Mesothelial cell of epicardium (in vitro differentiated cells): ENCODE measurements around the gene PDLIM4. TPM values are rescaled to one million over a fixed set of nuclear protein-coding genes. Genes with fewer than 3 reads are reported as not detected.

Experiments
- DNase-seq, 2 experiments: peaks; one replicate each; pipeline ENCODE4 v3.0.0; 2021; ENCODE audit warnings: low spot score in 2 of 2; ENCODE audit not compliant: unreplicated experiment in 2 of 2
- H3K27ac Mint-ChIP-seq: 2 replicates; pipeline ENCODE4 v1.8.0; 2021; ENCODE audit warnings: mixed read lengths
- H3K27me3 Mint-ChIP-seq: 2 replicates; pipeline ENCODE4 v1.8.0; 2021; ENCODE audit warnings: low read depth, mixed read lengths
- H3K36me3 Mint-ChIP-seq: 2 replicates; pipeline ENCODE4 v1.8.0; 2021; ENCODE audit warnings: mixed read lengths
- H3K4me1 Mint-ChIP-seq: 2 replicates; pipeline ENCODE4 v1.8.0; 2021; ENCODE audit warnings: mixed read lengths
- H3K4me3 Mint-ChIP-seq: 2 replicates; pipeline ENCODE4 v1.8.0; 2021; ENCODE audit warnings: mild to moderate bottlenecking, moderate library complexity, mixed read lengths
- H3K9me3 Mint-ChIP-seq: 2 replicates; pipeline ENCODE4 v1.8.0; 2021; ENCODE audit warnings: mixed read lengths
- CTCF ChIP-seq: fragments of 200-600 bp; sonication (generic); IDR thresholded peaks from one replicate; pipeline ENCODE4 v1.5.0; 2021; ENCODE audit warnings: antibody characterized with exemption; ENCODE audit not compliant: unreplicated experiment
- total RNA-seq: library from RNA; stranded (reverse); gene quantifications from 3 replicates; pipeline ENCODE4 v1.2.1, GENCODE V29; 2021

The PDLIM4 gene
- total RNA-seq, 1 donor from 2014 or later = 50.7 TPM

DNA sequence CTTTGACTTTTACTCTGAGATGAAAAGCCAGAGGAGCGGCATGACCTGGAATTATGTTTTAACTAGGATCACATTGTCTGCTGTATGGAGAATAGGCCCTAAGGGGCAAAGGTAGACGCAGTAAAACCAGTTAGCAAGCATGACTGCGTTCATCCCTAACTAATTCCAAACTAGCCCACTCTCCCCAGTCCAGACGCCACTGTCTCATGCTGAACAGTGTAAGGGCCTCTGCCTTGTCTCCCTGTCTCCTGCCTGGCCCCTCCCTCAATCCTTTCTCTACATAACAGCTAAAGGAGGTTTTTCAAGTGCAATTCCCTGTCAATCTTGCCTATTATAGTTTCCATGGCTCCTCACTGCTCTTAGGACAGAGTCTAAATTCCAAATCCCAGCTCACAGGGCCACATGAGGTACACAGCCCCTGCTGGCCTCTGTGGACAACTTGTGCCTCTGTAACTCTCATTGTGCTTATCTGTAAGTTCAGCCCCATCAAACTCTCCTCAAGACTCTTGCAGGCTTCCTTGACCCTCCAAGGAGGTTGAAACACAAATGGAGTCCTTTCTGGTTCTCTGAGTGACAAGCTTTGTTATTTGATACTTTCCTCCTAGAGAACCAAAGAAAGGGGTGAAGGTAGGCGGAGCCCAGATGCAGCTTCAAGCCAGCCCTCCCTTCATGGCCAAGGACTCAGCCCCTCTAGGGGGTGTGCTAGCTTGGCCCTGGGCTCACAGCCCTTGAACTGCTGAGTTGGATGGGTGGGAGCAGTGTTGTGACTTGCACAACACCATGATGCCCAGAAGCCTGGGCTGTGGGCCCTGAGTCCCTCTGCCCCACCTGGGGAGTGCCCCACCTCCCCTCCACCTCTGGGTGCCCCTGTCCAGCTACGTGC lies 20.7 kb downstream of the PDLIM4 start:
- Mint-ChIP-seq H3K4me3 (no peak overlapping the region), H3K27ac (peak overlapping the region; percentile 48), H3K27me3 (no peaks in the 10 kb centered on the region), H3K36me3 (peaks cover 5% of the 10 kb centered on the region), H3K9me3 (no peaks in the 10 kb centered on the region), H3K4me1 (peaks cover 20% of the 10 kb centered on the region)
- no peak for TF ChIP-seq CTCF
- no peak for DNase-seq

- Mint-ChIP-seq H3K27me3 (no peaks in the 10 kb centered on the region), H3K36me3 (peaks cover 5% of the 10 kb centered on the region), H3K27ac (no peak overlapping the region), H3K4me3 (no peak overlapping the region), H3K4me1 (peaks cover 14% of the 10 kb centered on the region), H3K9me3 (no peaks in the 10 kb centered on the region)
- DNase-seq = no peak
- TF ChIP-seq CTCF = no peak
These were observed 22.3 kb downstream of the PDLIM4 start for GRCh38 chr5:132279801-132280200.

- H3K36me3 Mint-ChIP-seq = no peaks in the 10 kb centered on the region
- H3K9me3 Mint-ChIP-seq = no peaks in the 10 kb centered on the region
- H3K27me3 Mint-ChIP-seq = no peaks in the 10 kb centered on the region
- no peak overlapping the region for H3K4me3 Mint-ChIP-seq
- no peak for TF ChIP-seq CTCF
- DNase-seq = no peak
- H3K27ac Mint-ChIP-seq = no peak overlapping the region
- peaks cover 14% of the 10 kb centered on the region for H3K4me1 Mint-ChIP-seq
These were observed 23.1 kb downstream of the PDLIM4 start for GRCh38 chr5:132280371-132281240.

GRCh38 chr5:132281856-132282614 lies 24.5 kb downstream of the PDLIM4 start:
- no peak for TF ChIP-seq CTCF
- H3K27ac Mint-ChIP-seq = no peak overlapping the region
- DNase-seq = peak in 1 of 2 experiments; percentile 11

DNA sequence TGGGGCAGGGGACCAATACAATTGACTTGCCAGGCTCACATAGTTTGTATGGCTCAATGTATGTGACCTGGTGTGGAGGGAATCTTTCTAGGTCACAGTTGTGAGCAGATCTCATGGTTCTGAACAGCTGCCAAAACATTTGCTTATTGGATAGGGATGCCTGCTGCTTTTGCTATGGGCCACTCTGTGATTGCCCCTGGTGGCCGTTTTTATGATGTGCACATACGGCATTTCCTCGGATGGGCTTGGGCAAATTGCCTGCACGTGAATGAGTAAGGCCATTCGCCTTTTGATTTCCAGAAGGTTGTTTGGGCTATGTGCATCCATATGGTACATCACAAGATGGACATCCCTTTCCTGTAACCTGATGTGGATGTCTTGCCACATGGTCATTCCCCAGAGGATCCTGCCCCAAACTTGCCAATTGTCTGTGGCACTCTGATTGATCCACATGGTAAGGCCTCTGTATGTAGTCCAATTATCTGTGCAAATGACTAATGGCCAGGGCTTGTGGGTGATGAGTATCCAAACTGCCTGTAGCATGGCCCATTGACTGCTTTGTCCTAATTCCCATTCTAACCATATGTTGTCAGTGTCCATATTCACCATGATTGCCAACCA lies 26.0 kb downstream of the PDLIM4 start:
- Mint-ChIP-seq H3K36me3 (no peaks in the 10 kb centered on the region), H3K27ac (no peak overlapping the region), H3K27me3 (no peaks in the 10 kb centered on the region), H3K9me3 (no peaks in the 10 kb centered on the region), H3K4me1 (peaks cover 5% of the 10 kb centered on the region), H3K4me3 (no peak overlapping the region)
- TF ChIP-seq CTCF = peak; percentile 71
- DNase-seq = no peak

More at GRCh38 chr5:132281856-132282614, 24.5 kb downstream of the PDLIM4 start:
- H3K27me3 Mint-ChIP-seq = no peaks in the 10 kb centered on the region
- no peaks in the 10 kb centered on the region for H3K9me3 Mint-ChIP-seq
- no peak overlapping the region for H3K4me3 Mint-ChIP-seq
- no peaks in the 10 kb centered on the region for H3K36me3 Mint-ChIP-seq
- peaks cover 10% of the 10 kb centered on the region for H3K4me1 Mint-ChIP-seq
